ENCODE measurements around the gene ATP2A3.

The ATP2A3 gene

DNA sequence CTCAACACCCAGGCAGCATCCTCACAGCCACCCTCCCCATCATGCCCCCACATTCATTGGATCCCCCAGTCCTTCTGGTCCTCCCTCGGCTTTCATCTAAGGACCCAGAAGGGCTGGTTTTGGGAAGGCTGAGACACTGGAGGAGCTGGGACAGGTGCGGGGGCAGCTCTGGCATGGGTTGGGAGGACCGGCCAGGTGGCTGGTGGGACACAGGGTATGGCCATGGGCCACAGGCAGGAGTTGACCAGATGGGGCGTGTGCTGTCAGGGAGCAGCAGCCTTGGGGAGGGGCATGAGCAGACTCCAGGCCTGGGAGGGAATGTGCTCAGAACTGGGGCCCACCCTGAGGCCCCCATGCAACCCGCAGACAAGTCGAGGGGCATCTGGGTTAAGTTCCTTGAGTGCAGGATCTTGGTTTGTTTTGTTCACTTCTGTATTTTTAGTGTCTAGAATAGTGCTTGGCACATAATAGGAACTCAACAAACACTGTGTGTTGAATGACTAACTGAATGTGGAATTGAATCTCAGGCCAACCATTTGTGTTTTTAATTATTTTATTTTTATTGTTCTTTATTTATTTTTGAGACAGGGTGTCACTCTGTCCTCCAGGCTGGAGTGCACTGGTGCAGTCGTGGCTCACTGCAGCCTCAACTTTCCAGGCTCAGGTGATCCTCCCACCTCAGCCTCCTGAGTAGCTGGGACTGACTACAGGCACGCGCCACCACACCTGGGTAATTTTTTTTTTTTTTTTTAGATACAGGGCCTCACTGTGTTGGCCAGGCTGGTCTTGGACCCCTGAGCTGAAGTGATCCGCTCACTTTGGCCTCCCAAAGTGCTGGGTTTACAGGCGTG is 53.6 kb downstream of the ATP2A3 start:
- no peak for DNase-seq (ENCODE audit: low read depth)

DNA sequence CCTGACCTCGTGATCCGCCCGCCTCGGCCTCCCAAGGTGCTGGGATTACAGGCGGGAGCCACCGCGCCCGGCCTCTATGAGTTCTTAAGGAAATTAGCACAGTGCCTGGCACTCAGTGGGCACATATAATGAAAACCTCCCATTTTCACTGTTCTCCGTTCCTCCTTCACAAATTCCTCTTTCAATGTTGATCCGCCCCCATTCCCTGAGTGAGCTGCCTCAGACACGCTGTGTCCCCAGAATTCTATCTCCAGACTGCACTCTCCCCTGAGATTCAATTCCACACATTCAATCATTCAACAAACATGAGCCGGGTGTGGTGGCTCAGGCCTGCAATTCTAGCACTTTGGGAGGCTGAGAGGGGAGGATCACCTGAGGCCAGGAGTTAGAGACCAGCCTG is 55.0 kb downstream of the ATP2A3 start:
- DNase-seq (ENCODE audit: low read depth), result no peak

DNA sequence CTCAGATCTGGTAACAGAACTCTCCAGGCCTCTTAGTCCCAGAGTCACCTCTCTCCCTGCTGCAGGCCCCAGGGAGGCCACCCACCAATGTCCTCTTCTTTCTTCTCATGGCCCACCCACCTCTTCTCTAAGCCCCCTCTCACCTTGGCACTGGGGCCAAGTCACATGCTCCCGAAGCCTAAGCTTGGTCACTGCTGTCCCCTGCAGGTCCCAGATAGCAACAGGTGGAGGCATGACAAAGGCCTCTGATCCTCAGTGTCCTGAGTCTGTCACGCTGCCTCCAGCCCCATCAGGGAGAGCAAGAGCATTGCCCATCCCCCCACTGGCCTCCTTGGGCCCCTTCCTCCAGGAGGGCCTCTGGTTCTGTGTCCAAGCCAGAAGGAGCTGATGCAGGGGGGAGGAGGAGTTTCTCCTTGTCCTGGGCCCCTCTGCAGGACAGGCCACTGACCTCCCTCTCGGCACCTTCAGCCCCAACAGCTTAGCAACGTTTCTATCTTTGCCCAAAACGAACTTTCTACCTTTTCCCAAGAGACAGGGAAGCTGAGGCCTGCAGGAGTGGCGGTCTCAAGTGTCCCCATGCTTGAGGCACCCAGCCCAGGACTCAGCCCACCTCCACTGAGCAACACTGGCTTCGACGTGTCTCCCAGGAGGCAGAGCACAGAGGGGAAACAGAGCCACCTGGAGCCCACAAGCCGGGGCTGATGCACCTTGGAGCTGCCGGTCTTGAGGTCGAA is 56.6 kb downstream of the ATP2A3 start:
- DNase-seq (ENCODE audit: low read depth), result no peak

GRCh38 chr17:3906881-3907280 is 57.4 kb downstream of the ATP2A3 start:
- no peak for DNase-seq (ENCODE audit: low read depth)

DNA sequence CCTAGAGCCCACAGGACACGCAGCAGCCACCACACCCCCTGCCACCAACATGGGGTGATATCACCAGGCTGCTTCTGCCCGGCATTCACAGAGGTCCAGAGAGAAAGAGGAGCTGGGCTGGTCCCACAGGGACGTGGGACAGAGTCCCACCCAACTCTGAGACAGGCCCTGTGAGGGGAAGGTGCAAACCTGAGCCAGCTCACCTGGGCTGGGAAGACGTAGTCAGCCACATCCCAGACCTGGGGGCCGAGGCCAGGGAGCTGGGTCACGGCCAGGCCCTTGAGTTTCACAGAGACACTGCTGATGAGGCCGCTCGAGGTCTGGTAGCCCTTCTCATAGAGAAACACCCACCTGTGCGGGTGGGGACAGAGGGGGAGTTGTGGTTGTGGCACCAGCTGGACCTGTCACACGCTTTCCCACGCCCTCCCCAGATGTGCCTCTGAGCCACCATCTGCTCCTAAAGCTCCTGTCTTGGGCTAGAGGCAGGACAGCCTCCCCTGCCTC is 59.2 kb downstream of the ATP2A3 start:
- DNase-seq (ENCODE audit: low read depth), result no peak

DNA sequence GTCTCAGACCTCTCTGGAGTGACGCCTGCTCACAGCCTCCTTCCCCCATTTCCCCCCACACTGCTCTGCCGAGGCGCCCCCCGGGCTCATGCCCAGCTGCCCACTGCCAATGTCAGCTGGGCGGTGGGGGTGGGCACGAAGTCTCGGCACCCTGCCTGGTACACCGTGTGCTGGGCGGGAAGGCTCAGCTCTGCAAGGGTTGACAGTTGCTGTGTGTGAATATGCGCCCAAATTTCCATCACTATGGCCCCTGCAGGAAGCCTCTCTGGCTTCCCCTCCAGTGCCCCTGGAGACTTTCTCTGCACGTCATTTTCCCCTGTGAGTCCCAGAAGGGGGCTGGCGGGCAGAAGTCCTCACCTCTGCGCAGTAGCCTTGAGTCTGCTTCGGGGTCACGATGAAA is 59.7 kb downstream of the ATP2A3 start:
- no peak for DNase-seq (ENCODE audit: low read depth)

DNA sequence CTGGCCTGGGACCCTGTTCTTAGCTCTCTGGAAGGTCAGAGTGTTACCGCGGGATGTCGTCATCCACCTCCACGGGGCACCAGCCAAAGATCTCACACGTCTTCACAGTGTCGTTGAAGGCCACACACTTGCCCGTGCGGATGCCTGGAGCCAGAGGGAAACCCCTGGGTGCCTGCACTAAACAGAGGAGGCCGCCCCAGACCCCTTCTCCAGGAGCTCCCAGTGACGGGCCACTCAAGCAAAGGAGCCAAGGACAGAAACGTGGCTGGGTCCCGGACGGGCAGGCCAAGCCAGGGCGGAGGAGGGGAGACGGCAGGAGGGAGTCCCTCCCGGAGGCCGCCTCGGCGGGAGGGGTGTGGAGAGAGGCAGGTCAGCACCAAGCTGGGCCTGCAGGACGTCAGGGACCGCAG is 60.4 kb downstream of the ATP2A3 start:
- no peak for DNase-seq (ENCODE audit: low read depth)

DNA sequence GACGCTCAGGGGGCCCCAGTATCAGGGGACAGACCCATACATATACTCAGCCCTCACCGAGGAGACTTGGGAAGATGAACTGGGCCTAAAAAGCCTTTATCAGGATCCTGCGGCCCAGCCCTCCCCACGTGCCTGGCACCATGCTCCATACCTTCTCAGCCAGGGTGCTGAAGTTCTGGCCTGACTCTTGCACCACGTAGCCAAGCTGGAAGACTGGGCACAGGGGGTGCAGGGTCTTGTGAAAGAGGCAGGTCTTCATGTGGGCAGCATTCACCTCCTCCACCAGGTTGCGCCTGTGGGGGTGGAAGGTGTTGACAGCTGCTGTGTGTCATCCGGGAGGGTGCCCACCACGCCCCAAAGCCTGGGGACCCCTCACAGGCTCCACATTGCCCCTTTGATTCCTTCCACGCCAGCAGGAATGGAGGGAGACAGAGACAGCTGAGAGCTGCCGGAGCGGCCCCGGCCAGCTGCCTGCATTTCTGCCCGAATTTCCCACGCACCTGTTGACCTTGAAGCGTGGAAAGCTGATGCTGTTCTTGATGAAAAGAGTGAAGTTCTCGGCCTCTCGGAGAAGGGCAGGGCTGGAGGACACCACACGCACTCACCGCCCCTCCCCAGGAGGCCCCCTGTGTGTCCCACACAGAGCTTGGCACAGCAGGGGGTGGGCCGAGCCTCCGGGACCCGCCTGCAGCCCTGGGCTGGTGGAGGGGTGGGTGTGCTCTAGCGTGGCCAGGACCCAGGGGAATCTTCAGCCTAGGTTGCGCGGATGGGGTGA is 61.0 kb downstream of the ATP2A3 start:
- DNase-seq (ENCODE audit: low read depth), result no peak

GRCh38 chr17:3900646-3901045 is 63.6 kb downstream of the ATP2A3 start:
- DNase-seq (ENCODE audit: low read depth), result no peak

- DNase-seq (ENCODE audit: low read depth), result no peak
Measured at GRCh38 chr17:3897731-3898130, 66.5 kb downstream of the ATP2A3 start.

DNA sequence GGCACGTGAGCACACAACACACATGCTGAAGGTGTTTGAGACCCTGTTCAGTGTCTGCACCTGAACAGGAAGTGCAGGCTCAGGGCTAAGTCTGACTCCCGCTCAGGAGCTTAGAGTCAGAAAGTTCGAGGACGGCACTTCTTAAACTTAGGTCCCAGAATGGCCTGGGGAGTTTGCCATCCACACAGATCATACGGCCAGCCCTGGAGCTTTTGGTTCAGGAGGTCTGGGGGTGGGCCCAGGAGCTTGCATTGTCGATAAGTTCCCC is 67.3 kb downstream of the ATP2A3 start:
- DNase-seq (ENCODE audit: low read depth), result no peak

DNA sequence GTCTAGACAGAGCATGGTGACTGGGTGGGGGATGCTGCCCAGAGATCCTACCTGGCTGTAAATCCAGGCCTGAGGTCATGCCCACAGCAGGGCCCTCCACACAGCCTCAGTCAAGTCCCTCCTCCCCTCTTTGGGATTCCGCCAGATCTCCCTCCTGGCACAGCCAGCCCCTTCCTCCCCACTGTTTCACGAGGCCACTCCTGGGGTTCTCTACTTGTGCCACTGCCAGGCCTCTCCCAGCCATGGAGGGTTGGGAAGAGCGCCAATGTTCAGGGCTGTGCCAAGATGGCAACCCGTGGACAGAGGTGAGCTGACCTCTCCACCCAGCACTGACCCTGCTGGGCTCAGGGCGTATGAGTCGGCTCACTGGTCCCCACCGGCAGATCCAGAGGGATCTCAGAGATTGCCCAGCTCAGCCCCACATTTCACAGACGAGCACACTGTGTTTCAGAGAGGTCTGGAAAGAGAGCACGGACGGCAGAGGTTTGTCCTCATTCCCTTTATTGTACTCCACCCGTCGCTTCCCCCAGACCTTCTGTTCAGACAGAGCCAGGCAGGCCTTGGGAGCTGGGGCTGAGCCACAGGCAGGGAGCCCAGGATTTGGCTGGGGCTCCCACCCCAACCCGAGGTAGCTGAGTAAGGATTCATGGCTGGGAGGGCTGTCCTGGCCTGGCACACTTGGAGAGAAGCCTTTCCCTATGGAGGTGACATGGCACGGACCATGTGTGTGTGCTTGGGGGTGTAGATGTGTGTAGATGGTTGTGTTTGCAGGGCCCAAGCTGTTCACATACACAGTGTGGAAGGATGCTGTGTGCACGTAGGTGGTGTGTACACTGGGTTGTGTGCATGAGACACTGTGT is 67.9 kb downstream of the ATP2A3 start:
- DNase-seq (ENCODE audit: low read depth), result no peak

GRCh38 chr17:3895354-3895753 is 68.9 kb downstream of the ATP2A3 start:
- no peak for DNase-seq (ENCODE audit: low read depth)

- no peak for DNase-seq (ENCODE audit: low read depth)
Measured at GRCh38 chr17:3894911-3895343, 69.3 kb downstream of the ATP2A3 start.

- DNase-seq (ENCODE audit: low read depth), result no peak
Measured at GRCh38 chr17:3894188-3894587, 70.0 kb downstream of the ATP2A3 start.

- DNase-seq (ENCODE audit: low read depth), result no peak
Measured at GRCh38 chr17:3893720-3894116, 70.5 kb downstream of the ATP2A3 start.

- peak; percentile 84 for DNase-seq (ENCODE audit: low read depth)
Measured at GRCh38 chr17:3893003-3893719, 71.1 kb downstream of the ATP2A3 start, which contains the start of gene CAMKK1. TSS of gene CAMKK1 (minus strand) at chr17:3893053. CDS start at chr17:3885687, 7,366 bp downstream.

GRCh38 chr17:3892095-3892998 is 71.9 kb downstream of the ATP2A3 start:
- peak; percentile 77 for DNase-seq (ENCODE audit: low read depth)

DNA sequence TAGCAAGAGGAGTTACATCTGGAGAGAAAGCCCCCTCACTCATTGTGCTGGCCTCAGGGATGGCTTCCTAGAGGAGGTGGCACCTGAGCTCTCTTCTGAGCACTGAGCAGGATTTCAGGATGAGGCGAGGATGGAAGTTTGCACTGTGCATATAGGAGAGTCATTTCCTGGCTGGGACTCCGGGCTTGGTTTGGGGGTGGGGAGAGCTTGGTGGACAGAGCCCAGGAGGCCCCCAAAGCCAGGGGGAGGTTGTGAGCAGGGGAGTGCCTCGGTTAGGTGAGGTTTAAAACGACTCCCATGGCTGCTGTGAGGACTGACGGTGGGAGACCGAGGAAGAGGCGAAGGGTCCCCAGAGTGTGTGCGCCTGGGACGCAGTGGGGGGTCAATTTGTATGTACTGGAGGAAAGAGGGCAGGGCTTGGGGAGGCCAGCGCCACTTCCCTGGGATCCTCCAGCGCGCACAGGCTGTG is 72.6 kb downstream of the ATP2A3 start:
- no peak for DNase-seq (ENCODE audit: low read depth)

GRCh38 chr17:3890878-3891219 is 73.4 kb downstream of the ATP2A3 start:
- DNase-seq (ENCODE audit: low read depth), result no peak

Data from stimulated activated CD8-positive, alpha-beta memory T cell treated with anti-CD3 and anti-CD28 coated beads, Interleukin-12 subunit alpha, Interleukin-12 subunit beta, amount 100 ng/mL, for 4 hours (primary cell).